Mesodermal cell (in vitro differentiated cells): ENCODE data around the gene TRIM47.

ENCODE experiments used
- H3K27ac ChIP-seq: 2 replicates; pipeline ENCODE4 v1.7.0; 2013; ENCODE audit warnings: mild to moderate bottlenecking, low read depth, low read length, moderate library complexity; ENCODE audit not compliant: severe bottlenecking
- H3K36me3 ChIP-seq: 2 replicates; pipeline ENCODE4 v1.7.1; 2013; ENCODE audit warnings: mild to moderate bottlenecking, low read length, moderate library complexity; ENCODE audit not compliant: control insufficient read depth, insufficient read depth
- H3K4me1 ChIP-seq: one replicate; pipeline ENCODE4 v1.7.1; 2013; ENCODE audit warnings: mild to moderate bottlenecking, low read length; ENCODE audit not compliant: insufficient read depth, control insufficient read depth, poor library complexity, severe bottlenecking
- H3K4me3 ChIP-seq: 2 replicates; pipeline ENCODE4 v1.7.0; 2013; ENCODE audit warnings: low read length, control low read depth, mild to moderate bottlenecking; ENCODE audit not compliant: insufficient read depth, poor library complexity, severe bottlenecking; ENCODE audit errors: extremely low read depth
- H3K9me3 ChIP-seq: 2 replicates; pipeline ENCODE4 v1.7.1; 2013; ENCODE audit warnings: mild to moderate bottlenecking, low read length, moderate library complexity; ENCODE audit not compliant: control insufficient read depth
- WGBS, 2 experiments: methylation state at CpG; one replicate each; pipeline ENCODE4 v1.1.5; 2013; ENCODE audit warnings: missing lambda C conversion rate in 2 of 2; ENCODE audit not compliant: insufficient coverage in 2 of 2; 5-methylcytosine and 5-hydroxymethylcytosine counted together

Gene TRIM47

DNA sequence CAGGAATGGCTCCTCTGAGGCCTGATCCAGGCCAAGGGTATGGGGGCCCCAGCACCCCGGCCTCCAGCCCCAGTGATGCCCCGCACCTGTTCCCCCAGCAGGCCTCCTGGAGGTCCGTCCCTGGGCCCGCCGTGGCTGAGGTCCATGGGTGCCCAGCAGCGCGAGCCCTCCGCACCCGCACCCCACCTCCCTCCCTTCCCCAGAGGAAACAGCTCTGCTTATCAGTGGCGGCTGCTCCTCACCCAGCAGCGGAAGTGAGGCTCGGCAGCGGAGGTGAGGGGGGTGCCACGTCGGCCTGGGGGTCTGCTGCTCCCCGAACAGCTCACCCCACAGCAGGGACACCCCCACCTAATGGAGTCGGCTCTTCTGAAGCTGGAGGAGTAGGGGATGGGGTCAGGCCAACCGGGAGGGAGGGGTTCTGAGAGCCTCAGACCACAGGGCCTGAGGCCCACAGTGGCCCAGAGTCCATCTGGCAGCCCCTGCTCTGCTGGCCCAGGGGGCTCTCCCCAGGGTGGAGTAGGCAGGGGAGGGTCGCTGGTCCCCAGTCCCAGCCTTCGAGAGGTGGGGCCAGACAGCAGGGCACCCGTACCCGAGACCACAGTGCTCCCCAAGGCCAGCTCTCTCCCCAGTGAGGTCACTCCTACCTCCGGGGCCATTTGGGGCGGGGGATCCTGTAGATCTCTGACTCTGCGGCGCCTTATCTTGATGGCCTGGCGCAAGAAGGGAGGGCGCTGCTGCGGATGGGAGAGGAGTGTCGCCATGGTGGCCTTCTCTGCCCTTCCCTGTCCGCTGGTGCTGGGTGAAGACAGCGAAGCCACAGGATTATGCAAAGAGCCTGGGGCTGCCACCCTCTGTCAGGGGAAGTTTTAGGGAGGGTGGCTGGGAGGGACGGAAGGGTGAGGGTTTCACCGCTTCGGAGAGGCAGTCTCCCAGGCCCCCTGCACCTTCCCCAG lies 34.5 kb downstream of the TRIM47 start, which contains the start of gene UNC13D:
TSS of gene UNC13D (minus strand) at position 828 of the 953 bp plus-strand sequence. CDS start at position 761, 67 bp downstream.
- Histone ChIP-seq H3K4me3 (no peak within 1 kb of the TSS), H3K4me1 (peaks cover 17% of the 10 kb centered on the region), H3K27ac (peak within 1 kb of the TSS; percentile 57), H3K36me3 (peaks cover 31% of the 10 kb centered on the region), H3K9me3 (no peaks in the 10 kb centered on the region)
- 96 to 98% methylated on average over 21 to 31 of the region's 35 CpGs for WGBS, 2 experiments

DNA sequence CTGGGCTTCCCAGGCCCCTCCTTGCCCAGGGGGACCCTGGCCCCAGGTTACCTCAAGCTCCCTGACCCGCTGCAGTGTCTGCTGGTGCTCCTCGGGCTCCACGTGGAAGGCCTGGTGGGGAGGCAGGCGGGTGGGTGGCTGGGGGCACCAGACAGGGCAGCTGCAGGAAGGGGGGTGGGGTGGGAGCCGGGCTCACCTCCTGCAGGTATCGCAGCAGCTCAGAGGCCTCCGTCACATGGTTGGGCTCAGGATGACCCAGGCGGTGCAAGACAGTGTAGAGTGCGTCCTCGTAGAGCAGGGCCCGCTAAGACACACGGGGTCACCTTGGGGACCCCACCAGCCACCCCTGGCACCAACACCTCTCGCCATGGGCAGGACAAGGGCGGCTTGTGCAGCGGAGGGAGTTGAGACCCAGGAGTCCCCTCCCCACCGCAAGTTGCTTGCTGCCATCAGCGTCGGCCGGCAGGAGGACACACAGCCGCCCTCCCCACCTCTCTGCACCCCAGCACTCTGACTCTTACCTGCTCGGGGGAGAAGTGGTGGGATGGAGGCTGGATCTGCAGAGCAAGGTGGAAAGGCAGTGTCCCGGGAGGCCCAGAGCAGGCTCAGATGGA lies 35.3 kb downstream of the TRIM47 start:
- H3K4me3 ChIP-seq: no peak overlapping the region
- H3K4me1 ChIP-seq: peaks cover 17% of the 10 kb centered on the region

DNA sequence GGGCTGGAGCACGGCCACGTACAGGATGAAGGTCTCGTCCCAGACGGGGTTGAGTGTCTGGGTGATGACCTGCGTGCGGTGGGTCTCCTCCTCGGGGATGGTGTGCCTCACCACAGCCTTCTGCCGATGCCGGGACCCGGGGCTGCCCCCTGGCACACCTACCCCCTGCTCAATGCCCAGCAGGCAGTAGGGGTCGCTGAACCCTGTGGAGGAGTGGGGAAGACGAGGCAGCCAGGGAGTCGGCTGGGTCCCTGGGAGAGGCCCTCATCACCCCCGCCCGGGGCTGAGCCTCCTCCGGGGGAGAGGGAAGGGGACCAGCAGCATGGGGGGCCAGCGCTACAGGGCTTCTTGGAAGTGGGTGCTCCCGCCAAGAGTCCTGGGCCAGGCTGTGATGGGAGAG lies 36.0 kb downstream of the TRIM47 start:
- Histone ChIP-seq H3K36me3 (peaks cover 17% of the 10 kb centered on the region), H3K4me3 (no peak overlapping the region), H3K27ac (no peak overlapping the region), H3K4me1 (peaks cover 17% of the 10 kb centered on the region), H3K9me3 (no peaks in the 10 kb centered on the region)
- 89 to 95% methylated on average over 11 to 12 of the region's 18 CpGs for WGBS, 2 experiments

More for the DNA sequence above, 35.3 kb downstream of the TRIM47 start:
- Histone ChIP-seq H3K36me3 (peaks cover 23% of the 10 kb centered on the region), H3K27ac (no peak overlapping the region), H3K9me3 (no peaks in the 10 kb centered on the region)
- WGBS, 2 experiments: 91 to 93% methylated on average over 18 to 21 of the region's 22 CpGs

DNA sequence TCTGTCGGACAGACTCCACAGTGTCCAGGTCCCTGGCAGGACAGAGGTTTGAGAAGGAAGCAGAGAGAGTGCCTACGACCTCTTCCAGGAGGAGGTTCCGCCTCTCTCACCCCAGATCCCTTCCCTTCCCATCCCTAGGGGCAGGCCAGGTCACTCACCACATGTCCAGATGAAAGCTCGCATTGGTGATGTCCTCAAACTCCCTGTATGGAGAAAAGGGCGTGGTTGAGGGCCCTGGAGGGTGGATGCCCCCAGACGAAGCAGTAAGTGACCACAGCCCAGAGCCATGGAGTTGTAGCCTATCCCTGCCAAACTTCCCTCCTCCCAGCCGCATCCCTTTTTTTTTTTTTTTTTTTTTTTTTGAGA lies 37.6 kb downstream of the TRIM47 start:
- H3K27ac ChIP-seq: no peak overlapping the region
- H3K4me3 ChIP-seq: no peak overlapping the region
- 81 to 96% methylated on average over 4 of the region's 7 CpGs for WGBS, 2 experiments
- no peaks in the 10 kb centered on the region for H3K9me3 ChIP-seq
- peaks cover 11% of the 10 kb centered on the region for H3K4me1 ChIP-seq
- H3K36me3 ChIP-seq: peaks cover under 1% of the 10 kb centered on the region

DNA sequence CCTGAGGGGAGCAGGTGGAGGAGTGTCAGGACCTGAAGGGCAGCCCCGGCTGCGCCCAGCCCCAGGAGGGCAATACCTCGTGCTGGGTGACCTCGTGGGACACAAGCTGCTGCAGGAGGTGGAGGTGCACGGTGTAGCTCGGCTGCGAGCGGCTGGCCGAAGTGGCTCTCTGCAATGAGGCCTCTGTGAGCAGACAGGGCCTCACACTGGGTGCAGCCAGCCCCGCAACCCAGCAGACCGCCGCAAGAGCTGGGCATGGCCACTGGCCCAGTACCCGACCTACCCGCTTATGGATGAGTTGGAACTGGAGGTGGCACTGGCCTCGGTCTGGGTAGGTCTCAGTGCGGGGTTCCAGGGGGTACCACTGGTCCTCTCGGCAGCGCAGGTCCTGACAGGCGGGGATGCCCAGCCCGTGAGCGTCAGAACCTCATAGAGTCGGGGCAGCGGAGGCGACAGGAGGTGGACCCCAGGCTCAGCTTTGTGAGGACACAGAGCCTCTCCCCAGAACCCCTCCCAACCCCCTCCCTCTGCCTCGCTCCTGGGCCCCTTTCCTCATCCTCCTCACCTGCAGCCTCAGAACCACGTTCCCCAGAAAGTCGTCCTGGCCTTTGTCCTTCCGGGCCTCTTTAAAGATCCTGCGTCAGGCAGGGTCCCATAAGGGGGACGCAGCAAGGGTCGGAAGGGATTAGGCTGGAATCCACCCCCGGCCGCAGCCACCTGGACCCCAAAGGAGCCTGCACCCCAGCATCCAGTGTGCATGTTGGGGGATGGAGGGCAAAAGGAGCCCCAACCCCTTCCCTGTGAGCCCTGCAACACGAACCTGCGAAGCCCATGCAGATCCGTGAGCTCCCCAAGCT lies 38.2 kb downstream of the TRIM47 start:
- H3K4me3 ChIP-seq: no peak overlapping the region
- no peaks in the 10 kb centered on the region for H3K36me3 ChIP-seq
- peaks cover 5% of the 10 kb centered on the region for H3K4me1 ChIP-seq
- WGBS, 2 experiments: 93 to 96% methylated on average over 28 to 33 of the region's 36 CpGs
- H3K27ac ChIP-seq: no peak overlapping the region
- H3K9me3 ChIP-seq: no peaks in the 10 kb centered on the region

DNA sequence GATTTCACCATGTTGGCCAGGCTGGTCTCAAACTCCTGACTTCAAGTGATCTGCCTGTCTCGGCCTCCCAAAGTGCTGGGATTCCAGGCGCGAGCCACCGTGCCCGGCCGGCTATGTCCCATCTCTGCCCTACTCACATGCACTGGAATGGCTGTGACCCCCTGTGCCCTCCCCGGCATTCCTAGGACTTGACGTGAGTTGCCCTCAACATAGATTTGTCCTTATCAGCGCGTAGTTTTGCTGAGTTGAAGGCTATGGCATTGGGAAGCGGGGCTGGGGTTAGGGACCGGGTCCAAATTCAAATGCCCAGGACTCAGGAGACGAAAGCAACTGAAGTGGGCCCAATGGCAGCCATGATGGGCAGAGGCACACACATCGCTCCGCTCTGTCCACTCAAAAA lies 40.0 kb downstream of the TRIM47 start:
- Histone ChIP-seq H3K9me3 (no peaks in the 10 kb centered on the region), H3K4me1 (no peaks in the 10 kb centered on the region), H3K27ac (no peak overlapping the region), H3K36me3 (no peaks in the 10 kb centered on the region), H3K4me3 (no peak overlapping the region)
- 94 to 95% methylated on average over 14 to 15 of the region's 15 CpGs for WGBS, 2 experiments

DNA sequence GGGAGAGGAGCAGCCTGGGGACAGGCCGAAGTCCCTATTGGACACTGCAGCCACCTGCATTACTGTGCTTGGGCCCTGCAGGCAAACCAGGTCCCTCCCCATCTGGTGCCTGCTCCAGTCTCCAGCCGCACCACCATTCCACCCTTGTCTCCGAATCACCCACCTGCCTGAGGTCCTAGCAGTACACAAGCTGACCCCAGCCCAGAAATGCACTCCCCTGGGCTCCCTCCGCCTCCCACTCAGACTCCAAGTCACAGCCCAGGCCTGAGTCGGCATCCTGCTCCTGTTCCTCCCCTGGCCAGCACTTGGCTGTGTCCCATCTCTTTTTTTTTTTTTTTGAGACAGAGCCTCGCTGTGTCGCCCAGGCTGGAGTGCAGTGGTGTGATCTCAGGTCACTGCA lies 40.5 kb downstream of the TRIM47 start:
- peaks cover 4% of the 10 kb centered on the region for H3K4me1 ChIP-seq
- H3K27ac ChIP-seq: no peak overlapping the region
- WGBS, 2 experiments: 98% methylated on average over 6 of the region's 7 CpGs
- H3K4me3 ChIP-seq: no peak overlapping the region
- no peaks in the 10 kb centered on the region for H3K36me3 ChIP-seq
- no peaks in the 10 kb centered on the region for H3K9me3 ChIP-seq

DNA sequence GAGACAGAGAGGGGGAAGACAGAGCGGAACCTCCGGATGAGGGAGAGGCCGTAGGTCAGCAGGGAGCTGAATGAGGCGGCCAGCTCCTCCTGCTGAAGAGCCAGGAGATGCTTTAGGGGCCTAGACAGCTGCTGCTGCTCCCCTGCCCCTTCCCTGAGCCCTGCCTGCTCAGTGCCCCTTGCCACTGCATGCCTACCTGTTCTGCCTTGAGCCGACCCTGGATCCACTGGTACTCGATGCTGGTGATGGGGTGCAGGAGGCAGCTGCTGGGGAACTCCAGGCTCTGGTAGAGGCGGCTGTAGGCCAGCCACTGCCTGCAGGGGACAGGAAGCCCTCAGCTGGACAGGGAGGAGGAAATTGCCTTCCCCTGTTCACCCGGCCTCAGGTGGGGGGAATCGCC lies 41.8 kb downstream of the TRIM47 start:
- 81 to 90% methylated on average over 6 to 9 of the region's 9 CpGs for WGBS, 2 experiments
- H3K9me3 ChIP-seq: no peaks in the 10 kb centered on the region

DNA sequence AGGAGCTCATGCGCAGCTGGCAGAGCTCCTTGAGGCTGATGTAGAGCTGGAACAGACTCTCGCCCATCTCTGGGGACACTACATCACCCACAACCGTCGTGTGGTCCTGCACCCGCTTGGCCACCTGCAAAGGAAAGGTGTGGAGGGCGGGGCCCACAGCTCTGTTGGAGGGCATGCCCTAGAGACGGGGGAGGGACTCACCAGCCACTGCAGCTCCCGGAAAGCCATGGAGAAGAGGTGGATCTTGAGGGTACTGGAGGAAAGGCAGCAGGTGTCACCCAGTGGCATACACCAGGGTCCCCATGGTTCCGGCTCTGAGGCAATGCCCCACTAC lies 42.8 kb downstream of the TRIM47 start:
- Histone ChIP-seq H3K9me3 (no peaks in the 10 kb centered on the region), H3K36me3 (no peaks in the 10 kb centered on the region), H3K4me1 (peaks cover 18% of the 10 kb centered on the region), H3K4me3 (no peak overlapping the region), H3K27ac (no peak overlapping the region)
- 93 to 94% methylated on average over 9 of the region's 9 CpGs for WGBS, 2 experiments

More for the DNA sequence above, 41.8 kb downstream of the TRIM47 start:
- Histone ChIP-seq H3K36me3 (no peaks in the 10 kb centered on the region), H3K4me1 (peaks cover 14% of the 10 kb centered on the region), H3K4me3 (no peak overlapping the region), H3K27ac (no peak overlapping the region)

DNA sequence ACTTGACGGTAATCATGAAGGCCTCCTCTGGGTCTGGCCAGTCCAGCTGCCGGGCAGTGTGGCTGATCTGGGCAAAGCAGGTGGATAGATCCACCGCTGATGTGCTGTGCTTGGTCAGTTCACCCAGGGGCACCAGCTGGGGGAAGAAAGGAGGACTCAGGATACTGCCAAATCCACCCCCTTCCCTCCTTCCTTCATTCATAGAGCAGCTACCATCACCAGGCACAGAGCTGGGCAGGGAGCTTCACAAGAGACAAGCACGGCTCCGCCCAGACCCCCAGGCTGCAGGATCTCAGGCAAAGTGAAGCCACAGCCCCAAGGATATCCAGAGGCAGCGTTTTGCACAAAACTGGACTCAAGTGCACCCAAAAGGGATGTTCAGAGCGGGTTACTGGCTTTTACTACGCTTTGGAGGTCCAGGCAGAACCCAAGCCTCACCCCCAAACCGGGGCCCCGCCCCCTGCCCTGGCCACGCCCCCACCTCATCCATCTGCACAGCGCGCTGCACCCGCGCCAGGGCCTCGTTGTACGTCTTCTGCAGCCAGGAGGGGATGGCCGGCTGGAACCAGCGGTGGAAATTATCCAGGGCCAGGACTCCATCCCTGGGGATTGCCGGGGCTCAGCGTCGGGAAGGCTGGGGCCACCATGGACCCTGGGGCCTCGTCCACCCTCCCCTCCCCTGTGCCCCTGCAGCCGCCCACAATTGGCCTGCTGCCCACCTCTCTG lies 43.3 kb downstream of the TRIM47 start:
- no peaks in the 10 kb centered on the region for H3K36me3 ChIP-seq
- peaks cover 18% of the 10 kb centered on the region for H3K4me1 ChIP-seq
- H3K27ac ChIP-seq: no peak overlapping the region
- no peaks in the 10 kb centered on the region for H3K9me3 ChIP-seq
- 92 to 94% methylated on average over 19 to 23 of the region's 24 CpGs for WGBS, 2 experiments
- no peak overlapping the region for H3K4me3 ChIP-seq
